Brain microvascular endothelial cell (primary cell): ENCODE data around the gene ZBTB32.

Experiments
- DNase-seq: peaks from one replicate; pipeline ENCODE4 v3.0.0-alpha.2; 2020
- H3K27ac ChIP-seq: fragments of 250-450 bp; sonication (Bioruptor Pico); 2 replicates; pipeline ENCODE4 v1.5.1; 2020; ENCODE audit warnings: mild to moderate bottlenecking, moderate library complexity
- H3K27me3 ChIP-seq: fragments of 250-450 bp; sonication (Bioruptor Pico); replicated peaks from 2 replicates; pipeline ENCODE4 v1.5.1; 2020; ENCODE audit warnings: mild to moderate bottlenecking
- H3K36me3 ChIP-seq: fragments of 250-450 bp; sonication (Bioruptor Pico); replicated peaks from 2 replicates; pipeline ENCODE4 v1.5.1; 2020; ENCODE audit warnings: mild to moderate bottlenecking
- H3K4me3 ChIP-seq: 2 replicates; pipeline ENCODE4 v1.5.1; 2011; ENCODE audit warnings: low read depth, mild to moderate bottlenecking, control low read depth, low read length, moderate library complexity
- CTCF ChIP-seq: IDR thresholded peaks from 2 replicates; pipeline ENCODE4 v1.5.1; 2011; ENCODE audit warnings: low read depth, mild to moderate bottlenecking, moderate library complexity, low read length, control low read depth, inconsistent platforms; ENCODE audit errors: missing control alignments
- in situ Hi-C: cut with HindIII; loops from 2 replicates; pipeline ENCODE4 v1.10.0; 2017; ENCODE audit warnings: low sequenced_read_pairs, low pct_ligation_motif_present

Gene ZBTB32

DNA sequence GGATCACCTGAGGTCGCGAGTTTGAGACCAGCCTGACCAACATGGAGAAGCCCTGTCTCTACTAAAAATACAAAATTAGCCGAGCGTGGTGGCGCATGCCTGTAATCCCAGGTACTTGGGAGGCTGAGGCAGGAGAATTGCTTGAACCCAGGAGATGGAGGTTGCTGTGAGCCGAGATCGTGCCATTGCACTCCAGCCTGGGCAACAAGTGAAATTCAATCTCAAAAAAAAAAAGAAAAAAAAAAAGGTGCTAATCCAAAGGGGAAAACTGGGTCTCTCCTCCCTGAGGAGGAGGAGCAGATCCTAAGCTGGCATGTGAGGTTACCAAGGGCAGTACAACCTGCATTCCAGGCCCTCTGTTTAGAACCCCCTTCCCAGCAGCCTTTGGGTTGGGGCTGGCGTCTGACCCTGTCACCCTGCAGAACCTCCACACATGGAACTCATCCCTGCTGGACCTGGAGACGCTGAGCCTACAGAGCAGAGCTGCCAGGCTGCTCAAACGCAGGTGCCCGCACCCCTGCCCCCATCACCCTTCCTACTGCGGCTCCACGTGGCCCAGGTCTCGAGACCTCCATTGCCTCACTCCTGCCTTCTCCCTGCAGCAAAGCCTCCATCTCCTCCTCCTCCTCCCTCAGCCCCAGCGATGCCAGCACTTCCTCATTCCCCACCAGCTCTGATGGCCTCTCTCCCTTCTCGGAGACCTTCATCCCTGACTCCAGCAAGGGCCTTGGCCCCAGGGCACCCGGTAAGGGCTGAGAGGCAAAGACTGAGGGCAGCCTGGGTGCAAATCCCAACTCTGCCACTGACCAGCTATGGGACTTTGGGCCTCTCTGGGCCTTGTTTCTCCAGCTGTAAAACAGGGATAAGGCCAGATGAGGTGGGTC is 60.3 kb downstream of the ZBTB32 start:
- no peak overlapping the region for H3K27ac ChIP-seq
- in situ Hi-C loops: no loop called here
- no peak for DNase-seq
- no peak overlapping the region for H3K4me3 ChIP-seq
- H3K36me3 ChIP-seq: peaks cover 27% of the 10 kb centered on the region
- no peak for TF ChIP-seq CTCF
- H3K27me3 ChIP-seq: no peaks in the 10 kb centered on the region
